Measurements from ENCODE around the gene NUDT6.
"Not testable (repeated sequence)": the region's sequence is repeated elsewhere in the genome, so short reads cannot be mapped to it uniquely, and the experiment has no call there.

NUDT6 gene

DNA sequence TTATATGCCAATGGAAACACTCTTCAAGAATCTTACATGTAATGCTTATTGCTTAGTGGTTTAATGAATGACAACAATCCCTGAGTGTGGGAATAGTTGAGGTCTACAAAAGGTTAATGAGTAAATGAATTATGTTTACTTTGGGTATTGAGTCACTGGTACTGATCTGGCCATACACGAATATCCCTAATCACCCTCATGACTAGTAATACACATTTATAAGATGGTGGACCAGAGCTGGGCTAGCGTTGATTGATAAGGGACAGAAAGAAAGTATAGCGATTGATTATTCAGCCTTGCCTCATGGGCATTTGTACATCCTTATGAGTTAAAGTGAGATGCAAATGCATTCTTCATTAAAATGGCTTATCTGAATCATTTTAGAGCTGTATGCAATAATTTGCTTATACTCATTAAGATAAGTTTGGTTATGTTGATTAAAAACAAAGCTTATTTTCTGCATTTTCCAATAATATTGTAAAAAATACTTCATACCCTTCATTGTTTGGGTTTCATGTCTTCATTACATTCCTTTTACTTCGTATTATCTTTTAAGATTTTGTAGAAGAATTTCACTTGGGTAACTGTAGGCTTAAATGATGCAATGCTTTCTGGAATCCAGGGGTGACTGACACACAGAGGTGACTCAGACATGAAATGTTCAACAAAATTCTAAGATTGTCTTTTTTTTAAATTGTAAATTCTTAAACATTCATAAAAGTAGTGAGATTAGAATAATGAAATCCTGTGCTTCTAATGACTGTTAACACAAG is 48.4 kb downstream of the NUDT6 start:
- no peak for DNase-seq

DNA sequence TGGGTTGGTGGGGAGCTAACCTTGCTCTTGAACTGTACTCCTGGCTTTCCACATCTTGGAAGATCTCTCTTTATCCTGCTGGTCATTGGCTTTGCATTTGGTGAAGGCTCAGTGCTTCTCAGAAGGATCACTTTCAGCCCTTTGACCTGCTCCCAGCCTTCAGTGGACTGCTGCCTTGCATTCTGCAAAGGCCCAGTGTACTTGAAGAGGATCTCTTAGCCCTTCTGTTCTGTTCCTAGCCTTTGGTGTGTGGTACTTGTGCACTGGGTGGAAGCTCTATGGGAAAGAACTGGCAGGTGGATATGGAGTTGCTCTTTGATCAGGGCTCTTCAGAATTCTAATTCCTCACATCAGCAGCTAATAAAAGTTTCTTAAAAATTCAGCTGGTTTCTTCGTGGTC is 49.3 kb downstream of the NUDT6 start:
- DNase-seq = no peak

- not testable (repeated sequence) for DNase-seq
Measured at GRCh38 chr4:122868235-122868634, 54.2 kb downstream of the NUDT6 start.

GRCh38 chr4:122865425-122865824 is 57.0 kb downstream of the NUDT6 start:
- DNase-seq = no peak

DNA sequence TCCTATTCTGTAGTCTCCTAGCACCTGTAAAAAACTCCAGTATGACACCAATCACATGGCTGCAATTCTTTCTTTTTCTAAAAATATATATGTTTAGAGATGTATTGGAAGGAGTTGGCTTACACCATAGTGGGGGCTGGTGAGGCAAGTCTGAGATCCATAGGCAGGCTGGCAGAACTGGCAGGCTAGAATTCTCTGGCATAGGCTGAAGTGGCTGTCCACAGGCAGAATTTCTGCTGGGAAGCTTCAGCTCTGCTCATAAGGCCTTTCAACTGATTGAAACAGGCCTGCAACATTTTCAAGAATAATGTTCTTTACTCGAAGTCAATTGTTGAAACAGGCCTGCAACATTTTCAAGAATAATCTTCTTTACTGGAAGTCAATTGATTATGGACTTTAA is 58.8 kb downstream of the NUDT6 start:
- no peak for DNase-seq

GRCh38 chr4:122861172-122861943 is 61.0 kb downstream of the NUDT6 start:
- no peak for DNase-seq

- no peak for DNase-seq
Measured at GRCh38 chr4:122858705-122859104, 63.7 kb downstream of the NUDT6 start.

- DNase-seq = no peak
Measured at GRCh38 chr4:122857160-122857559, 65.2 kb downstream of the NUDT6 start.

GRCh38 chr4:122855353-122855890 is 67.0 kb downstream of the NUDT6 start:
- no peak for DNase-seq

DNA sequence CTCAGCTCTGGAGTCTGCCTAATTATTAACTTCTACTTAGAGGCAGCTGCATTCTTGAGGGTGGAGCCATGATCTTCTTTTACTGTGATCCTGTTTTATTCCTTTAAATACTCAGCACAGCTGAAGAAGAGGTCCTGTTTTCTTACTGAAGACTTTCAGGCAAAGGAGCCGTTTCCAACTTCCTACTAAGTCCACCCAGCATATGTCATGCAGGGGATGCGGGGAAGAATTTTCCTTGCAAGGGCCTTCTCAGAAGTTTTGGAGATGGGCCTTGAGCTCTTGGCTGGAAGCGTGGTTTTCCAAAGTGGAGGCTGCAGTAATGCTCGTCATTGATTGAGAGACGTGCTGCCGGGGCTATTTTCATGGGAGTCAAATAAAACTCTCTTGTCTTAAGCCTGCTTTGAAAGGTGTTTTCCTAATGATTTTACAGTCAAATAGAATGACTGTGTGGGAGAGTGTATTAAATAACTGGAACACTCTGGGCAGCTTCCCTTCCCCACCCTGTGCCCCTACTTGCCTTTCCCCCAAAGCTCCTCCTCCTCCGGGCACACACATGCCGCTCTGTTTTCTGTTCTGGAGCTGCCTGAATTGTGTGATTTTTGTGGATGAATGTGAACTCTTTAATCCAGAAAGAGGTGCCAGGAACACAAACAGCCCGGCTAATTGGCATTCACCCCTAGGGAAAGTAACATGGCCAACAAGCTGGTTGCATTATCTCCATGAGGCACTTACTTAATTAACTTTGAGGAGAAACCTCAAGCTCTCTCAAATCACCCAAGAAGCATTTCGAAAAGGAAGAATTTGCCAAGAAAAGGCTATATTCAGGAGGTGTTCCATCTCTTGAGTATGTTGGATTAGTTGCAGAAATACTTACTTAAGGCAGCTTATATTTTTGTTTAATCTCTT is 67.7 kb downstream of the NUDT6 start:
- DNase-seq = no peak

DNA sequence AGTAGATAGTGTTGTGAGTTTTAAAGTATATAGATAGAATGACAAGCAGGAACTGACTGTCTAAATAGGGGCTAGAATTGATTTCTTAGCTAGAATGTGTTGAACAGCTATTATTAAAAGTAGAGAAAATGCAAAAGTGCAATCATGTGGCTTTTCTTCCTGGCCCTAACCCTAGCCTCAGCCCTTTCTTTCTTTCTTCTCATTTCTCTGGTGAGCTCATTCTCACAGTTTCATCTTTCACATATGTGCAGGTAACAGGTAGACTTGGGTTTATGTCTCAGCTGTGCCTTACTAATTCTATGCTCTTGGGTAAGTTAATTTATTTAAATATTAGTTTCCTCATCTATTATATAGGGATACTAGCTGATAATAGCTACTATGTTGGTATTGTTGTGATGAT is 70.8 kb downstream of the NUDT6 start:
- DNase-seq = no peak

GRCh38 chr4:122849789-122850188 is 72.6 kb downstream of the NUDT6 start:
- not testable (repeated sequence) for DNase-seq

- DNase-seq = no peak
Measured at GRCh38 chr4:122847931-122848330, 74.5 kb downstream of the NUDT6 start.

GRCh38 chr4:122845760-122846159 is 76.6 kb downstream of the NUDT6 start:
- DNase-seq = no peak

DNA sequence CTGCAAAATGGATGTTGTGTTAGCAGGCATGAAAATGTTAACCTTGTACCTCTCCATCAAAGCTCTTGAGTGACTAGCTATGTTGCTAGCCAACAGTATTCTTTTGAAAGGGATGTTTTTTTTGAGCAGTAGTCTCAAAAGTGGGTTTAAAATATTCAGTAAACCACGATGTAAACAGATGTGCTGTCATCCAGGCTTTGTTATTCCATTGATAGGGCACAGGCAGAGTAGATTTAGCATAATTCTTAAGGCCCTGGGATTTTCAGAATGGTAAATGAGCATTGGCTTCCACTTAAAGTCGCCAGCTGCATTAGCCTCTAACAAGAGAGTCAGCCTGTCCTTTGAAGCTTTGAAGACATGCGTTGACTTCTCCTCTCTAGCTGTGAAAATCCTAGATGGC is 77.3 kb downstream of the NUDT6 start:
- no peak for DNase-seq

DNA sequence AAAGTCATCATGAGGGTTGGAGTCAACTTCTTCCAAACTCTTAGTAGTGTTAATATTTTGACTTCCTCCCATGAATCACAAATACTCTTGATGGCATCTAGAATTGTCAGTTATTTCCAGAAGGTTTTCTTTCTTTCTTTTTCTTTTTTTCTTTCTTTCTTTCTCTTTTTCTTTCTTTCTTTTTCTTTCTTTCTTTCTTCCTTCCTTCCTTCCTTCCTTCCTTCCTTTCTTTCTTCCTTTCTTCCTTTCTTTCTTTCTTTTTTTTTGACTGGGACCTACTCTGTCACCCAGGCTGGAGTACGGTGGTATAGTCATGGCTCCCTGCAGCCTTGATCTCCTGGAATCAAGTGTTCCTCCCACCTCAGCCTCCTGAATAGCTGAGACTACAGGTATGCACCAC is 78.0 kb downstream of the NUDT6 start:
- DNase-seq = not testable (repeated sequence)

DNA sequence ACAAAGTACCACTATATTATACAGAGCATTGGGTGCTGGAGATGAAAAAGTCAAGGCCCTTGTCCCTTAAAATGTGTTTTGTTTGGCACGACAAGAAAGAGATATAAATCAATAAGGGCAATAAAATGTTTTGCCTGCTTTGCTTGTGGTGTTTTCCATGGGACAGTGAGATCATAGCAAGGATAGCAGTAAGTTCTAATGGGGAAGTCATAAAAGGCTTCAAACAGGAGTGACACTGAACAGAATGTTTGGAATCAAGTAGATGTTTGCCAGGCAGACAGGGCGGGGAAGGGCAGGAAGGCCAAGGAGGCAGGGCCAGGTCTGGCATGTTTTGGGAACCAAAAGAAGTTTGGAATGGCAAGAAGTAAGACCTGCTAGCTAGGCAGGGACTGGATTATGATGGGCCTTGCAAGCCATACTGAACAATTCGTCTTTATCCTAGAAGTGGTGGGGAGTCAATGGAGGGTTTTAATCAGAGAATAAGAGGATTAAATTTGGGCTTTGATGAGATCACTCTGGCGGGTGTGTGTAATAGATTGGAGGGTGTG is 79.3 kb downstream of the NUDT6 start:
- DNase-seq = no peak
